Osteocyte (in vitro differentiated cells): ENCODE results near the gene CD3G. TPM values are rescaled to one million over a fixed set of nuclear protein-coding genes. Genes with fewer than 3 reads are reported as not detected.

Experiments used
- DNase-seq: peaks from one replicate; pipeline ENCODE4 v3.0.0; 2021; ENCODE audit warnings: mixed read lengths; ENCODE audit not compliant: unreplicated experiment; ENCODE audit errors: extremely low spot score
- H3K27ac Mint-ChIP-seq: one replicate; pipeline ENCODE4 v1.8.0; 2021; ENCODE audit warnings: mild to moderate bottlenecking, mixed read lengths; ENCODE audit not compliant: unreplicated experiment
- H3K27me3 Mint-ChIP-seq: one replicate; pipeline ENCODE4 v1.8.0; 2021; ENCODE audit warnings: mixed read lengths; ENCODE audit not compliant: unreplicated experiment
- H3K36me3 Mint-ChIP-seq: one replicate; pipeline ENCODE4 v1.8.0; 2021; ENCODE audit warnings: mixed read lengths; ENCODE audit not compliant: unreplicated experiment
- H3K4me1 Mint-ChIP-seq: one replicate; pipeline ENCODE4 v1.8.0; 2021; ENCODE audit warnings: mixed read lengths; ENCODE audit not compliant: unreplicated experiment
- H3K4me3 Mint-ChIP-seq: one replicate; pipeline ENCODE4 v1.8.0; 2021; ENCODE audit warnings: mild to moderate bottlenecking, moderate library complexity, mixed read lengths; ENCODE audit not compliant: unreplicated experiment
- H3K9me3 Mint-ChIP-seq: one replicate; pipeline ENCODE4 v1.8.0; 2021; ENCODE audit warnings: mixed read lengths; ENCODE audit not compliant: unreplicated experiment
- CTCF ChIP-seq: fragments of 200-600 bp; sonication (generic); IDR thresholded peaks from 2 replicates; pipeline ENCODE4 v1.5.0; 2021; ENCODE audit warnings: antibody characterized with exemption, mild to moderate bottlenecking, moderate library complexity
- total RNA-seq: library from RNA; stranded (reverse); gene quantifications from 2 replicates; pipeline ENCODE4 v1.2.1, GENCODE V29; 2021

The CD3G gene
- total RNA-seq, 1 donor from 2014 or later = not detected

- Mint-ChIP-seq H3K27me3 (peaks cover 17% of the 10 kb centered on the region), H3K27ac (no peak overlapping the region), H3K9me3 (no peaks in the 10 kb centered on the region), H3K4me3 (no peak overlapping the region), H3K36me3 (no peaks in the 10 kb centered on the region), H3K4me1 (no peaks in the 10 kb centered on the region)
- TF ChIP-seq CTCF = no peak
- DNase-seq = peak; percentile 80
These were observed 21.4 kb upstream of the CD3G start for GRCh38 chr11:118322721-118323120.

DNA sequence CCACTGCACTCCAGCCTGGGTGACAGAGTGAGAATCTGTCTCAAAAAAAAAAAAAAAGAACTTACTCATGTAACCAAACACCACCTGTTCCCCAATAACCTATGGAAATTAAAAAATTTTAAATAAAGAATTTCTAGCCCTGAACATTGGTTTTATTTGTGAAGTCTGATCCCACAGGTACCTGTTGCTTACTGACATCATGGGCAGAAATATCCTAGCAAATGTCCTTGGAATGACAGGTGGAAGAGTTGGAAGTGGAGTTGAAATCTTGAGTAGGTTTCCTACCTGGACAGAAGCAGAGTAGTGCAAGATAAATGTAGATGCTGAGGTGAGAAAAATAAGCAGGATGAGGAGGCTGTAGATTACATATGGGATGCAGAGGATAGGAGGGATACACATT, 18.9 kb upstream of the CD3G start:
- TF ChIP-seq CTCF = no peak
- H3K27me3 Mint-ChIP-seq = peaks cover 23% of the 10 kb centered on the region
- DNase-seq = no peak
- no peak overlapping the region for H3K4me3 Mint-ChIP-seq
- H3K27ac Mint-ChIP-seq = no peak overlapping the region
- no peaks in the 10 kb centered on the region for H3K4me1 Mint-ChIP-seq
- H3K36me3 Mint-ChIP-seq = no peaks in the 10 kb centered on the region
- H3K9me3 Mint-ChIP-seq = no peaks in the 10 kb centered on the region

DNA sequence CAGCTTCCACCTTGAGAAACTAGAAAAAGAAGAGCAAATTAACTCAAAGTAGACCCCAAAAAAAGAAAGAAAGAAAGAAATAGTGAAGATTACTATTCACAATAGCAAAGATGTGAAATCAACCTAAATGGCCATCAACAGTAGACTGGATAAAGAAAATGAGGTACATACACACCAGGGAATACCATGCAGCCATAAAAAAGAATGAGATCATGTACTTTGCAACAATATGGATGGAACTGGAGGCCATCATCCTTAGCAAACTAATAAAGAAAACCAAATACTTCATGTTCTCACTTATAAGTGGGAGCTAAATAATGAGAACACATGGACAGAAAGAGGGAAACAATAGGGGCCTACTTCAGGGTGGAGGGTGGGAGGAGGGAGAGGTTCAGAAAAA, 15.4 kb upstream of the CD3G start:
- Mint-ChIP-seq H3K27ac (no peak overlapping the region), H3K9me3 (no peaks in the 10 kb centered on the region), H3K4me3 (no peak overlapping the region), H3K4me1 (no peaks in the 10 kb centered on the region), H3K27me3 (peaks cover 23% of the 10 kb centered on the region), H3K36me3 (no peaks in the 10 kb centered on the region)
- no peak for TF ChIP-seq CTCF
- no peak for DNase-seq

DNA sequence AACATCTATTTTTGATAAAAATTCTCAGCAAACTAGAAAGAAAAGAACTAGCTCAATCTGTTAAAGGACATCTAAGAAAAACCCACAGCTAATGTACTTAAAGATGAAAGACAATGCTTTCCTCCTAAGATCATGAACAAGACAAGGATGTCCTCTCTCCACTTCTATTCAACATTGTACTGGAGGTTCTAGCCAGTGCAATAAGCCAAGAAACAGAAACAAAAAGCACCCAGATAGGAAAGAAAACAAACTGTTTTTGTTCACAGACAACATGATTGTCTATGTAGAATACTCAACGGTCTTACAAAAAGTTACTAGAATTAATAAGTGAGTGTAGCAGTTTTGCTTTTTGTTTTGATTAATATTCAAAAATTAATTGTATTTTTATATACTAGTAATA, 9.4 kb upstream of the CD3G start:
- Mint-ChIP-seq H3K36me3 (no peaks in the 10 kb centered on the region), H3K27ac (no peak overlapping the region), H3K27me3 (peaks cover 22% of the 10 kb centered on the region), H3K4me3 (no peak overlapping the region), H3K9me3 (no peaks in the 10 kb centered on the region), H3K4me1 (no peaks in the 10 kb centered on the region)
- no peak for DNase-seq
- TF ChIP-seq CTCF = no peak

DNA sequence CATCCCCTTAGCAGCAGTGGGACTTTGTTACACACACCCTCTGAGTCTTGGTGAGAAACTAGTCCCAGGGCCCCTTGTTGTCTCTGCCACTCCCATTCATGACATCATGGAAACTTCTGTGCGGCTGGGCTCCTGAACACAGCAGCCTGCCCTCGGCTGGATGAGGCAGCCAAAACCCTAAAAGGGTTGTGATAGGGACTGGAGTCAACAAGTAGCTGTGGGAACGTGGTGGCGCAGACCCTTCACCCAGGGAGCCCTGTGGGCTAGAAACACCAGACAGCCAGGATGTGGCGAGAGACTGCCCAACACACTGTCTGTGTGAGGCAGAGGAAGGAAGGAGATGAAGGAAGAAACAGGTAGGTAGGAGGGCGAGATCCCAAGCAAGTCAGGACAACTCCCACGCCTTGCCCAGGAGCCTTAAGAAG, 5.5 kb upstream of the CD3G start:
- Mint-ChIP-seq H3K36me3 (no peaks in the 10 kb centered on the region), H3K27me3 (peaks cover 32% of the 10 kb centered on the region), H3K27ac (no peak overlapping the region), H3K9me3 (no peaks in the 10 kb centered on the region), H3K4me3 (no peak overlapping the region), H3K4me1 (no peaks in the 10 kb centered on the region)
- no peak for DNase-seq
- TF ChIP-seq CTCF = no peak
